CD14-positive monocyte (primary cell): ENCODE measurements around the gene VCP. TPM values are rescaled to one million over a fixed set of nuclear protein-coding genes. Genes with fewer than 3 reads are reported as not detected.

Experiments
- DNase-seq, 3 donors: peaks; one replicate each; pipeline ENCODE4 v3.0.0-alpha.2; 2011 to 2022
- H2AFZ ChIP-seq: 2 replicates; pipeline ENCODE4 v1.6.0; 2012; ENCODE audit warnings: mild to moderate bottlenecking, low read depth, low read length, inconsistent platforms; ENCODE audit not compliant: insufficient read depth, poor library complexity, severe bottlenecking
- H3K27ac ChIP-seq, 2 donors: 1 replicate in 1 of 2; 2 replicates in 1 of 2; pipeline ENCODE4 v1.5.1; 2012 to 2013; ENCODE audit warnings: low read length in 2 of 2, control low read depth in 1 of 2, inconsistent platforms in 1 of 2, low read depth in 1 of 2, mild to moderate bottlenecking in 1 of 2
- H3K27me3 ChIP-seq, 2 donors: one replicate each; pipeline versions ENCODE4 v1.6.0 to v1.6.1; 2011 to 2013; ENCODE audit warnings: low read length in 2 of 2; ENCODE audit not compliant: control insufficient read depth in 2 of 2, insufficient read depth in 2 of 2
- H3K36me3 ChIP-seq, 2 donors: replicated peaks in 1 of 2; 1 replicate in 1 of 2; 2 replicates in 1 of 2; pipeline versions ENCODE4 v1.5.1 to v1.6.1; 2012 to 2013; ENCODE audit warnings: low read length in 2 of 2, control low read depth in 1 of 2, inconsistent platforms in 1 of 2, mild to moderate bottlenecking in 1 of 2; ENCODE audit not compliant: insufficient read depth in 2 of 2, control insufficient read depth in 1 of 2
- H3K4me1 ChIP-seq, 2 donors: 1 replicate in 1 of 2; 2 replicates in 1 of 2; pipeline versions ENCODE4 v1.5.1 to v1.6.1; 2012 to 2013; ENCODE audit warnings: low read length in 2 of 2, control low read depth in 1 of 2, inconsistent platforms in 1 of 2, mild to moderate bottlenecking in 1 of 2, moderate library complexity in 1 of 2; ENCODE audit not compliant: insufficient read depth in 2 of 2, control insufficient read depth in 1 of 2
- H3K4me2 ChIP-seq: replicated peaks from 2 replicates; pipeline ENCODE3; 2012; ENCODE audit warnings: low read length, moderate library complexity, mild to moderate bottlenecking; ENCODE audit not compliant: poor library complexity, severe bottlenecking; ENCODE audit errors: extremely low read depth
- H3K4me3 ChIP-seq, 3 experiments: fragments of 200-600 bp in 1 of 3; sonication (generic) in 1 of 3; replicated peaks in 1 of 3; 1 replicate in 2 of 3; 2 replicates in 1 of 3; pipeline ENCODE4 v1.5.1; 2011 to 2013; ENCODE audit warnings: low read length in 3 of 3, mild to moderate bottlenecking in 3 of 3, control low read depth in 2 of 3, low read depth in 2 of 3, inconsistent platforms in 1 of 3, moderate library complexity in 1 of 3
- H3K79me2 ChIP-seq: 2 replicates; pipeline ENCODE4 v1.6.0; 2012; ENCODE audit warnings: mild to moderate bottlenecking, control low read depth, inconsistent platforms, low read length, moderate library complexity; ENCODE audit not compliant: insufficient read depth
- H3K9ac ChIP-seq: 2 replicates; pipeline ENCODE4 v1.6.0; 2017; ENCODE audit warnings: low read length, mild to moderate bottlenecking; ENCODE audit not compliant: insufficient read depth, poor library complexity, severe bottlenecking
- H3K9me3 ChIP-seq, 2 donors: replicated peaks in 1 of 2; 1 replicate in 1 of 2; 2 replicates in 1 of 2; pipeline versions ENCODE4 v1.5.1 to v1.6.1; 2012 to 2013; ENCODE audit warnings: low read length in 2 of 2, control low read depth in 1 of 2; ENCODE audit not compliant: control insufficient read depth in 1 of 2, insufficient read depth in 1 of 2
- H4K20me1 ChIP-seq: 2 replicates; pipeline ENCODE4 v1.6.0; 2012; ENCODE audit warnings: mild to moderate bottlenecking, low read length, control low read depth, moderate library complexity; ENCODE audit not compliant: insufficient read depth
- H3K27ac Mint-ChIP-seq, 7 donors: one replicate each; pipeline ENCODE4 v1.8.0; 2020; ENCODE audit warnings: mild to moderate bottlenecking in 7 of 7, mixed read lengths in 7 of 7, moderate library complexity in 6 of 7, inconsistent platforms in 2 of 7
- H3K27me3 Mint-ChIP-seq, 3 donors: one replicate each; pipeline ENCODE4 v1.8.0; 2021 to 2022; ENCODE audit warnings: low read depth in 3 of 3, mild to moderate bottlenecking in 3 of 3, mixed read lengths in 3 of 3, moderate library complexity in 3 of 3, inconsistent platforms in 1 of 3
- H3K36me3 Mint-ChIP-seq, 2 donors: one replicate each; pipeline ENCODE4 v1.8.0; 2020; ENCODE audit warnings: mixed read lengths in 2 of 2, inconsistent platforms in 1 of 2, mild to moderate bottlenecking in 1 of 2
- H3K4me1 Mint-ChIP-seq: one replicate; pipeline ENCODE4 v1.8.0; 2020; ENCODE audit warnings: mild to moderate bottlenecking, mixed read lengths
- H3K4me3 Mint-ChIP-seq, 2 donors: one replicate each; pipeline ENCODE4 v1.8.0; 2020; ENCODE audit warnings: mild to moderate bottlenecking in 2 of 2, mixed read lengths in 2 of 2, moderate library complexity in 1 of 2
- H3K9me3 Mint-ChIP-seq, 7 donors: one replicate each; pipeline ENCODE4 v1.8.0; 2020 to 2022; ENCODE audit warnings: mixed read lengths in 7 of 7, mild to moderate bottlenecking in 6 of 7, moderate library complexity in 6 of 7, inconsistent platforms in 2 of 7
- CTCF ChIP-seq: fragments of 200-600 bp; IDR thresholded peaks from one replicate; pipeline ENCODE4 v1.8.0; 2022; ENCODE audit warnings: antibody characterized with exemption, mild to moderate bottlenecking
- WGBS: methylation state at CpG from one replicate; pipeline ENCODE4 v1.1.5; 2013; ENCODE audit warnings: missing lambda C conversion rate; ENCODE audit not compliant: insufficient coverage; 5-methylcytosine and 5-hydroxymethylcytosine counted together
- intact Hi-C, 2 donors: fragments of 100-400 bp; cut with micrococcal nuclease; formaldehyde crosslinking; loops; one replicate each; pipeline versions ENCODE4 v1.15.0 to v1.15.1; 2023
- polyA plus RNA-seq, 3 donors: library from polyadenylated mRNA; depleted of rRNA in 1 of 3; unstranded in 2 of 3; stranded (reverse) in 1 of 3; fragments of 300-500 nt in 2 of 3; fragments of >200 nt in 1 of 3; fragmentation: Illumina TruSeq in 2 of 3; gene quantifications; 1 replicate in 2 of 3; 2 replicates in 1 of 3; pipeline ENCODE4 v1.2.3, GENCODE V29; 2012 to 2021

Gene VCP
- polyA plus RNA-seq, 3 donors = 100 to 180 (median 130) TPM

DNA sequence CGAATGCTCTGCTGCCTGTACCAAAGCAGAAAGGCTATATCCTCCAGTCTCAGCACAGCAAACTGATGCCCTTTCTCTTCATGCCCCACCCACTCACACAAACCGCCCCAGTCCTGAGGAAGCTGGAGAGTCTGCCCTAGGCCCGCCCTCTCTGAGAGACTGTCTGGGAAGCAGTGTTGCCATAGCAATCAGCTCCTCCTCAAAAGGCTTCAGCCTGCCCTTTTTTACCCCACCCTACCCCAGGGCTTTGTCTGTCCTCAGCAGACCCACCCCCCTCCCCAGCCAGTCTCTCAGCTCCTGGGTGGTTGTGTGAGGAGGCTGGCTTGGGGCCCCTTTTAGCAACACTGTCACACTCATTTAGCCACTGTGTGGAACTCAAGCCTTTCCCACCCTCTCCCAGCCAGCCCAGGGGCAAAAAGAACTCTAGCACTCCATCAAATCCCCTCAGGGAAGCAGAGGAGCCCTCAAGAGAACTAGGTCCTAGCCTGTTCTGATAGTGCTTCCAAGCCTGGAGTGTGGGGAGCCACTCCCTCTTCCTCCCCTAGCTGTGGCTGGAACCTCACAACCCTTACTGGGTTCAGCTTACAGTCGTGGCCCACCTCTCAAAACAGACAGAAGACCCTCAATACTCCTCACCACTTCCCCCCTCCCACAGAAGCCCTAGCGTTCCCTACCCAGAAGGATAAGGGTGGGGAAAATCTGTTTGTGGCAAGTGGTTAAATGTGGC, 41.9 kb upstream of the VCP start:
- Mint-ChIP-seq H3K27me3 (peaks cover 0 to 6% (median 0%) of the 10 kb centered on the region in 3 donors), H3K36me3 (peaks cover 12 to 28% of the 10 kb centered on the region in 2 donors), H3K4me1 (peaks cover 66% of the 10 kb centered on the region), H3K4me3 (peak overlapping the region; percentile 97 to 99), H3K9me3 (peaks cover 0 to 3% (median 0%) of the 10 kb centered on the region in 7 donors), H3K27ac (peak overlapping the region; percentile 99 to 100 (median 99))
- Histone ChIP-seq H3K36me3 (peaks cover 0 to 6% of the 10 kb centered on the region in 2 donors), H3K27ac (peak overlapping the region; percentile 95 to 98), H3K4me1 (peaks cover 58 to 68% of the 10 kb centered on the region in 2 donors), H3K79me2 (peaks cover 59% of the 10 kb centered on the region), H4K20me1 (peaks cover 46% of the 10 kb centered on the region), H3K4me3 (peak overlapping the region; percentile 52 to 91 (median 72)), H2AFZ (no peak overlapping the region), H3K9ac (peak overlapping the region; percentile 89), H3K4me2 (peak overlapping the region; percentile 89), H3K9me3 (no peaks in the 10 kb centered on the region), H3K27me3 (no peaks in the 10 kb centered on the region)
- DNase-seq = peak; percentile 85 to 99 (median 95)
- WGBS = 4% methylated on average over 3 of the region's 5 CpGs
- TF ChIP-seq CTCF = no peak
- intact Hi-C loops = loop anchor here (2.0 to 10.0 kb wide), 7 partner anchors 42 to 618 kb away; partner anchors contain the start of genes CCDC107 (in 1 of the 2), CCL27 (in 1 of the 2), CREB3 (in 1 of the 2) and DNAJB5 (in 1 of the 2)

DNA sequence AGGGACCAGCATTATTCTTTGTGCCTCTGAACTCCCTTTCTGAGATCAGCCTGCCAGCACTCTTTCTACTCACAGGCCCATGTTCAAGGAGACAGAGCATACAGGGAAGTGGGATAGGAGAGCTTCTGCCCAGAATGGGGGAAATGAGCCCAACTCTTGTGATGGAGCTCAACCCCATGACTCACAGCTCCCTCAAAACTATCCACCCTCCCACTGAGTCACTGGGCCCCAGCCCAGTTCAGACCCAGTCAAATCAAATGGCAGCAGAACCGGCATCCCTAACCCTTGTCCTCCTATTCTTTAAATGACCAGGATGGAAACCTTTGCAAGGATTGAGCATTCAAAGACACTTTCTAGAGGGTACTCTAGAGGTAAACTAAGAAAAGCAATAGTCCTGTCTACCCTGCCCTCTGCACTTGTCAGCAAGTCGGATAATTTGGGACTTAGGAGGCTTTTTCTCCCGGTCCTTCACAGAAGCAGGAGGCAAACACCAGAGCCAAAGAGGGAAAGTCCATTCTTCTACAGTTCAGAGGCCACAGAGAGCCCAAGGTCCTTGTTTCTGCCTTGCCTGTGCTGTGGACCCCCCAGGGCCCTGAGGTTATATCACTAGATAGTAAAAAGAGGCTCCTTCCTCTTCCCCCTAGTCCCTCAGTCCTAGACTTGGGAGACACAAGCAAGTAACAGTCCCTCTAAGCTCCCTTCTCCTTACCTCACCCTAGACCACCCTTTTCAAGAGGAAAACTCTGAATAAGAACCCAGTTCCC, 40.0 kb upstream of the VCP start:
- 100% methylated on average over 2 of the region's 3 CpGs for WGBS
- Mint-ChIP-seq H3K27ac (peak overlapping the region; percentile 99 to 100 (median 100)), H3K4me3 (peak overlapping the region; percentile 86 to 96), H3K36me3 (peaks cover 23 to 46% of the 10 kb centered on the region in 2 donors), H3K4me1 (peaks cover 64% of the 10 kb centered on the region), H3K9me3 (peaks cover 0 to 3% (median 0%) of the 10 kb centered on the region in 7 donors), H3K27me3 (peaks cover 0 to 6% (median 0%) of the 10 kb centered on the region in 3 donors)
- Histone ChIP-seq H3K27ac (peak overlapping the region; percentile 94 to 95), H3K9me3 (no peaks in the 10 kb centered on the region), H3K36me3 (peaks cover 15 to 25% of the 10 kb centered on the region in 2 donors), H3K79me2 (peaks cover 74% of the 10 kb centered on the region), H2AFZ (no peak overlapping the region), H3K27me3 (no peaks in the 10 kb centered on the region), H3K9ac (peak overlapping the region; percentile 75), H3K4me3 (peak overlapping the region; percentile 41 to 77 (median 51)), H3K4me2 (peak overlapping the region; percentile 67), H3K4me1 (peaks cover 60 to 70% of the 10 kb centered on the region in 2 donors), H4K20me1 (peaks cover 64% of the 10 kb centered on the region)
- TF ChIP-seq CTCF = no peak
- peak; percentile 94 to 97 (median 96) for DNase-seq
- intact Hi-C loops = loop anchor here (5.0 to 10.0 kb wide), 6 partner anchors 40 to 620 kb away; partner anchors contain the start of genes CCDC107 (in 1 of the 2), CCL27 (in 1 of the 2), CREB3 (in 1 of the 2) and RMRP (in 1 of the 2)
